ENCODE measurements around the gene UBR3.
"Not testable (repeated sequence)": the region's sequence is repeated elsewhere in the genome, so short reads cannot be mapped to it uniquely, and the experiment has no call there.

Gene UBR3

GRCh38 chr2:169865492-169865891 is 38.2 kb downstream of the UBR3 start:
- DNase-seq: no peak

- not testable (repeated sequence) for DNase-seq
Measured at GRCh38 chr2:169866230-169866629, 39.0 kb downstream of the UBR3 start.

GRCh38 chr2:169867579-169867978 is 40.3 kb downstream of the UBR3 start:
- DNase-seq: no peak

- DNase-seq: no peak
Measured at GRCh38 chr2:169868951-169869350, 41.7 kb downstream of the UBR3 start.

- not testable (repeated sequence) for DNase-seq
Measured at GRCh38 chr2:169871369-169871768, 44.1 kb downstream of the UBR3 start.

GRCh38 chr2:169871994-169872393 is 44.7 kb downstream of the UBR3 start:
- DNase-seq: no peak

- DNase-seq: peak in 3 of 56 donors; percentile 1 to 29 (median 2)
Measured at GRCh38 chr2:169877398-169877797, 50.1 kb downstream of the UBR3 start.

- DNase-seq: no peak
Measured at GRCh38 chr2:169887120-169887519, 59.9 kb downstream of the UBR3 start.

- DNase-seq: no peak
Measured at GRCh38 chr2:169891593-169892298, 64.5 kb downstream of the UBR3 start.

- DNase-seq: no peak
Measured at GRCh38 chr2:169892951-169893350, 65.7 kb downstream of the UBR3 start.

- peak in 1 of 56 donors; percentile 1 for DNase-seq
Measured at GRCh38 chr2:169895294-169895985, 68.2 kb downstream of the UBR3 start.

- DNase-seq: no peak
Measured at GRCh38 chr2:169897834-169898233, 70.6 kb downstream of the UBR3 start.

- not testable (repeated sequence) for DNase-seq
Measured at GRCh38 chr2:169900103-169900502, 72.8 kb downstream of the UBR3 start.

- DNase-seq: no peak
Measured at GRCh38 chr2:169900686-169901085, 73.4 kb downstream of the UBR3 start.

GRCh38 chr2:169906731-169907130 is 79.5 kb downstream of the UBR3 start:
- no peak for DNase-seq

- no peak for DNase-seq
Measured at GRCh38 chr2:169909376-169909775, 82.1 kb downstream of the UBR3 start.

GRCh38 chr2:169910109-169910799 is 83.0 kb downstream of the UBR3 start:
- DNase-seq: no peak

- no peak for DNase-seq
Measured at GRCh38 chr2:169911119-169911518, 83.9 kb downstream of the UBR3 start.

GRCh38 chr2:169916623-169917022 is 89.4 kb downstream of the UBR3 start:
- no peak for DNase-seq

GRCh38 chr2:169923977-169924376 is 96.7 kb downstream of the UBR3 start:
- no peak for DNase-seq

- no peak for DNase-seq
Measured at GRCh38 chr2:169925968-169926367, 98.7 kb downstream of the UBR3 start.

GRCh38 chr2:169928463-169928864 is 101.2 kb downstream of the UBR3 start:
- peak in 1 of 56 donors; percentile 14 for DNase-seq
